ENCODE measurements around the gene NEAT1. TPM values are rescaled to one million over a fixed set of nuclear protein-coding genes. Genes with fewer than 3 reads are reported as not detected.

The NEAT1 gene
- total RNA-seq, 2 donors from 2014 or later: 742 to 1,004 TPM

DNA sequence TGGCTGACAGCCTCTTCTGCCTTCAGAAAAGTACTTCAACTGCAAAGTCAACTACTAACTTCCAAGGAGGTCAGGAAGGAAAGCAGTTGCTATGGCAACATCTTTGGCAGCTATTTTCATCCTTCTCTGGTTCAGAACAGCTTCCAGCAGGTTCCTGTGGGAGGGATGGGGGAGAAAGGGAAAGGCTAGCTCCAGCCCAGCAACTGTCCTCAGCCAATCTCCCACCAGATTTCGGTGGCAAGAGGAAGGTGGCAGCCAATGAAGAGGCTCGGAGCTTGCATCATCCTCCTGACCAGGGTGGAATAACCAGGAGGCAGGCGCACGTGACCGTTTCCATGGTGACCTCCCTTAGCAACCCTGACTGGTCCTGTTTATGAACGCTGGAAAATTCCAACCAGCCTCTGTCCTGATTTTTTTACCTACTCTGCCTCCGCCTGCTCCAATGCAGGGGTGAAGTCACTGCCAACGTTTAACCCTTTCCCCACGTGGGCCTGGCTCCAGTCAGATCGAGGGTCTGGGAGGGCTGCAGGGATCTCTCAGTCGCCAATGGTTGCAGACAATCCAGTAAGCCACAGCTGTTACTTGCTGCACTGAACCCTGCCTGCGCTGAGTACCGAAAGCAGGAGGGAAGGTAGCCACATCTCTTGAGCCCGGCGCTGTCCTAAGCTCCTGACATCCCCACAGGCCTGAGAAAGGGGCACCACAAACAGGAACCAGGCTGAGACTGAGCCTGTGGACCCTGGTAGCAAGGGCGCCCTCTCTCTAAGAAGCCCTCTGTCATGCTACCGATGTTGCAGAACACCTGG is 65.1 kb downstream of the NEAT1 start:
- intact Hi-C loops (cut with DNase I): no loop called here

GRCh38 chr11:65488273-65489034 is 65.9 kb downstream of the NEAT1 start:
- peak; percentile 89 for DNase-seq (ENCODE audit: low spot score)
- intact Hi-C loops (cut with DNase I): no loop called here

More for the DNA sequence above, 65.1 kb downstream of the NEAT1 start:
- DNase-seq (ENCODE audit: low spot score): peak; percentile 99

DNA sequence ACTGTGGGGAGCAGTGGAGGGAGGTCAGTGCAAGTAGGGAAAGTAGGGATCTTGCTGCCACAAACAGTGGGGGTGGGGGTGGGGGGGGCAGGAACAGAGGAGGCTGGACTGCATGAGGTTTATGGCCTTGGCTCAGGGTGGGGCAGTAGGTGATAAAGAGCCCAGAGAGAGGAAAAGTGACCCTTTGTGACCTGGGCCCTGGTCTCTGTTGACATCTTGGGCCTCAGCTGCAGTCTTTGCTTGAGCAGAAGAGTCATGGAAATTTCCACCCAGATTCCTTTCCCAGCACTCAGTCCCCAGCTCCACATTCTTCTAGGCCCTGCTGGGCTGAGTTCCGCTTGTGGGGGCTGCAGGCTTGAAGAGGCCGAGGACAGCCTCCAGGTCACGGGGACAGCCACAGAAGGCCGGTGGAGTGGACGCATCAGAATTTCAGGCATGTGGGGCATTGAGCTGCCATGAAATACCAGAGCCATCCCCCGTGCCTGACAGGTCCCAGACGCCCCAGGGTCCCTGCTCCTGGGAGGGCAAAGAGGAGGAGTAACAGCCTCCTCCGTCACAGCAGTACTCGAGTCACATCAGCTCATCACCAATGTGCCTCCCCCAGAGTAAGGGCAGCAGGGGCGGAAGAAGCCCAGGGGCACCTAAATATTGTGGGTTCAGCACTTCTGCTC is 66.6 kb downstream of the NEAT1 start:
- intact Hi-C loops (cut with DNase I): no loop called here
- peak; percentile 88 for DNase-seq (ENCODE audit: low spot score)

GRCh38 chr11:65489706-65490320 is 67.2 kb downstream of the NEAT1 start:
- intact Hi-C loops (cut with DNase I): no loop called here
- DNase-seq (ENCODE audit: low spot score): no peak

GRCh38 chr11:65491163-65491465 is 68.5 kb downstream of the NEAT1 start:
- DNase-seq (ENCODE audit: low spot score): no peak
- intact Hi-C loops (cut with DNase I): no loop called here

- peak; percentile 93 for DNase-seq (ENCODE audit: low spot score)
- intact Hi-C loops (cut with DNase I): loop anchor here in 1 of 2 donors (2.0 kb wide), 1 partner anchor 13 kb away; no protein-coding TSS in a partner anchor
Observed at GRCh38 chr11:65491614-65492386, 69.2 kb downstream of the NEAT1 start.

DNA sequence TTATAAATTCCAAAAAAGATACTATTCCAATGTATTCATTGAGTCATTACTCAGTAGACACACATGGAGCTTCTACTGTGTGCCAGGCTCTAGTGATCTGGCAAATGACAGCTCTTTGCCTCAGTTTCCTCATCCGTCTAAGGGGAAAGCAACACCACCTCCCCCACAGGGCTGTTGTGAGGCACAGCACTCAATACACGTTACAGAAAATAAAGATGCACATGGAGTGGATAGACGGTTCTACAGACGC is 69.7 kb downstream of the NEAT1 start:
- intact Hi-C loops (cut with DNase I): loop anchor here in 1 of 2 donors (2.0 kb wide), 1 partner anchor 14 kb away; no protein-coding TSS in a partner anchor
- DNase-seq (ENCODE audit: low spot score): no peak

GRCh38 chr11:65492637-65493366 is 70.2 kb downstream of the NEAT1 start:
- peak; percentile 95 for DNase-seq (ENCODE audit: low spot score)
- intact Hi-C loops (cut with DNase I): loop anchor here in 1 of 2 donors (2.0 kb wide), 1 partner anchor 14 kb away; no protein-coding TSS in a partner anchor

DNA sequence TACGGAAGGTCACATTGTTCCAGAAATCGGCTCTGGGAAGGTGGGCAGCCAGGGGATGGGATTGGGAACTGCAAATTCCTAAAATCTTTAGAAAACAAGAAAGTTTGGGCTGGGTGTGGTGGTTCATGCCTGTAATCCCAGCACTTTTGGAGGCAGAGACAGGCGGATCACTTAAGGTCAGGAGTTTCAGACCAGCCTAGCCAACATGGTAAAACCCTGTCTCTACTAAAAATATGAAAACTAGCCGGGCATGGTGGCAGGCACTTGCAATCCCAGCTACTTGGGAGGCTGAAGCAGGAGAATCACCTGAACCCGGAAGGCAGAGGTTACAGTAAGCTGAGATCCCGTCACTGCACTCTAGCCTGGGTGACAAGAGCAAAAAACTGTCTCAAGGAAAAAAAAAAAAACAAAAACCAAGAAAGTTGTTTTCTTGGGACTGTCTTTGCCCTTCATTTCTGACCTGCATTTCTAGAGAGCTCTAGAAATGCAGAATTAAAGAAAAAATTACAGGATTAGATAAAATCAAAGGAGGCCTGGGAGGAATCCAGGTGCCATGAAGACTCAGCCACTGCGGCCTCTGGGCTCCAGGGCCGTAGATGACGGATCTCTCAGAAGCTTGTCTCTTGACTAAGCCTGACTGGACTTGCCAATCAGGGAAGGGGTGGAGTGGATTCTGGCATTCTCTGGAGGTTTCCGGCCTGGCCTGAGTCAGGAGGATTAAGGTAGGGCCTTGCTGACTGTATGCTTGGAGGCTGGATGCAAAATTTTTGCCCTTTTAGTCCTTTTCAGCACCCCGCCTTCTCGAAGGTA is 71.0 kb downstream of the NEAT1 start:
- peak; percentile 93 for DNase-seq (ENCODE audit: low spot score)
- intact Hi-C loops (cut with DNase I): loop anchor here in 1 of 2 donors (2.0 kb wide), 1 partner anchor 15 kb away; no protein-coding TSS in a partner anchor

Other genes starting within 250 kb of the NEAT1 start
- 100 to 1,000 TPM; 142 to 144 TPM for gene CAPN1, start 240.9 kb upstream of the NEAT1 start, total RNA-seq
- gene POLA2, start 160.8 kb upstream of the NEAT1 start, total RNA-seq: 1 to 10 TPM; 6.0 to 6.1 TPM
- gene CDC42EP2, start 107.9 kb upstream of the NEAT1 start, total RNA-seq: 10 to 100 TPM; 15.7 to 16.2 TPM
- 10 to 100 TPM; 38.2 to 55.6 TPM for gene DPF2, start 88.9 kb upstream of the NEAT1 start, total RNA-seq
- not detected for gene TIGD3, start 68.0 kb upstream of the NEAT1 start, total RNA-seq
- 1 to 10 TPM; 6.1 to 9.6 TPM for gene SLC25A45, start 40.2 kb upstream of the NEAT1 start, total RNA-seq
- gene FRMD8, start 36.2 kb upstream of the NEAT1 start, total RNA-seq: 10 to 100 TPM; 19.0 to 20.7 TPM
- 1,000 to 10,000 TPM; 9,235 to 9,828 TPM for gene MALAT1, start 76.2 kb downstream of the NEAT1 start, total RNA-seq
- gene SCYL1, start 102.3 kb downstream of the NEAT1 start, total RNA-seq: 10 to 100 TPM; 66.3 to 74.3 TPM
- gene LTBP3, start 135.6 kb downstream of the NEAT1 start, total RNA-seq: 100 to 1,000 TPM; 127 to 196 TPM
- 10 to 100 TPM; 29.2 to 29.5 TPM for gene ZNRD2, start 147.7 kb downstream of the NEAT1 start, total RNA-seq
- gene FAM89B, start 149.7 kb downstream of the NEAT1 start, total RNA-seq: 10 to 100 TPM; 43.3 to 53.0 TPM
- 100 to 1,000 TPM; 190 to 223 TPM for gene EHBP1L1, start 153.3 kb downstream of the NEAT1 start, total RNA-seq
- gene KCNK7, start 173.0 kb downstream of the NEAT1 start, total RNA-seq: under 1 TPM; 0.65 to 0.71 TPM
- 10 to 100 TPM; 39.1 to 46.3 TPM for gene MAP3K11, start 191.4 kb downstream of the NEAT1 start, total RNA-seq
- gene PCNX3, start 193.0 kb downstream of the NEAT1 start, total RNA-seq: 10 to 100 TPM; 21.3 to 22.6 TPM
- 10 to 100 TPM; 62.9 to 64.2 TPM for gene SIPA1, start 215.3 kb downstream of the NEAT1 start, total RNA-seq
- 10 to 100 TPM; 57.6 to 80.8 TPM for gene RELA, start 240.1 kb downstream of the NEAT1 start, total RNA-seq

All from posterior vena cava (tissue), 2 donors.